HepG2 (cell line): ENCODE measurements around the gene BCLAF1. TPM values are rescaled to one million over a fixed set of nuclear protein-coding genes. Genes with fewer than 3 reads are reported as not detected.

Experiments
- FOXJ3 ChIP-seq: sonication (generic); formaldehyde crosslinking; IDR thresholded peaks from 2 replicates; pipeline ENCODE4 v1.4.0; 2020; ENCODE audit warnings: missing genetic modification reagents, mild to moderate bottlenecking, borderline replicate concordance
- FOXO1 ChIP-seq: sonication (generic); formaldehyde crosslinking; IDR thresholded peaks from 2 replicates; pipeline ENCODE4 v1.4.0; 2020; ENCODE audit warnings: missing genetic modification reagents
- HMG20B ChIP-seq: conservative IDR thresholded peaks from 2 replicates; pipeline ENCODE4 v1.6.1; 2016; ENCODE audit warnings: missing genetic modification reagents, missing compliant biosample characterization
- MBNL3 ChIP-seq: fragments of 250-450 bp; sonication (Bioruptor Pico); conservative IDR thresholded peaks from 2 replicates; pipeline ENCODE4 v1.8.0; 2022; ENCODE audit warnings: mild to moderate bottlenecking, inconsistent platforms
- MTA1 ChIP-seq: sonication (generic); formaldehyde crosslinking; IDR thresholded peaks from 2 replicates; pipeline ENCODE4 v1.4.0; 2020; ENCODE audit warnings: missing genetic modification reagents, mild to moderate bottlenecking, borderline replicate concordance
- NFE2L1 ChIP-seq: sonication (generic); formaldehyde crosslinking; IDR thresholded peaks from 2 replicates; pipeline ENCODE4 v1.4.0; 2020; ENCODE audit warnings: missing genetic modification reagents, mild to moderate bottlenecking, borderline replicate concordance
- NFKBIZ ChIP-seq: IDR thresholded peaks from 2 replicates; pipeline ENCODE4 v1.6.1; 2018; ENCODE audit warnings: missing genetic modification reagents, missing compliant biosample characterization
- PHF8 ChIP-seq: sonication (generic); formaldehyde crosslinking; IDR thresholded peaks from 2 replicates; pipeline ENCODE4 v1.5.0; 2020; ENCODE audit warnings: missing genetic modification reagents
- POLR2A ChIP-seq, 2 experiments: IDR thresholded peaks; 2 replicates each; pipeline ENCODE4 v1.6.1; 2011; ENCODE audit warnings: low read depth in 2 of 2, low read length in 2 of 2, mild to moderate bottlenecking in 1 of 2, moderate library complexity in 1 of 2; ENCODE audit not compliant: insufficient read depth in 1 of 2
- SATB2 ChIP-seq: sonication (generic); formaldehyde crosslinking; IDR thresholded peaks from 2 replicates; pipeline ENCODE4 v1.5.0; 2020; ENCODE audit warnings: missing genetic modification reagents
- SIN3B ChIP-seq: fragments of 150-350 bp; IDR thresholded peaks from 2 replicates; pipeline ENCODE4 v1.6.1; 2014; ENCODE audit warnings: low read length
- SIX1 ChIP-seq: sonication (generic); formaldehyde crosslinking; IDR thresholded peaks from 2 replicates; pipeline ENCODE4 v1.4.0; 2020; ENCODE audit warnings: missing genetic modification reagents, borderline replicate concordance
- TGIF2 ChIP-seq: IDR thresholded peaks from 2 replicates; pipeline ENCODE4 v1.6.1; 2016; ENCODE audit warnings: control low read depth, missing compliant biosample characterization
- TOE1 ChIP-seq: sonication (generic); formaldehyde crosslinking; IDR thresholded peaks from 2 replicates; pipeline ENCODE4 v1.4.0; 2020; ENCODE audit warnings: mild to moderate bottlenecking, missing genetic modification reagents
- XBP1 ChIP-seq: sonication (generic); formaldehyde crosslinking; IDR thresholded peaks from 2 replicates; pipeline ENCODE4 v1.5.0; 2020; ENCODE audit warnings: missing genetic modification reagents
- ZBTB42 ChIP-seq: sonication (generic); formaldehyde crosslinking; IDR thresholded peaks from 2 replicates; pipeline ENCODE4 v1.5.0; 2020; ENCODE audit warnings: mild to moderate bottlenecking, missing genetic modification reagents
- ZEB1 ChIP-seq: IDR thresholded peaks from 2 replicates; pipeline ENCODE4 v1.6.1; 2012; ENCODE audit warnings: mild to moderate bottlenecking, low read depth, inconsistent platforms; ENCODE audit not compliant: insufficient replicate concordance
- ZFP36L2 ChIP-seq: sonication (generic); formaldehyde crosslinking; IDR thresholded peaks from 2 replicates; pipeline ENCODE4 v1.4.0; 2020; ENCODE audit warnings: missing genetic modification reagents
- ZFP62 ChIP-seq: sonication (generic); formaldehyde crosslinking; IDR thresholded peaks from 2 replicates; pipeline ENCODE4 v1.4.0; 2020; ENCODE audit warnings: missing genetic modification reagents
- ZKSCAN1 ChIP-seq: fragments of 150-350 bp; IDR thresholded peaks from 2 replicates; pipeline ENCODE4 v1.6.1; 2014; ENCODE audit warnings: low read length
- ZNF274 ChIP-seq: sonication (generic); formaldehyde crosslinking; IDR thresholded peaks from 2 replicates; pipeline ENCODE4 v1.5.1; 2020; ENCODE audit warnings: mild to moderate bottlenecking, missing genetic modification reagents
- ZNF567 ChIP-seq: sonication (generic); formaldehyde crosslinking; IDR thresholded peaks from 2 replicates; pipeline ENCODE4 v1.8.1; 2023; ENCODE audit warnings: mild to moderate bottlenecking, missing genetic modification reagents, borderline replicate concordance
- polyA plus RNA-seq, 8 experiments: library from polyadenylated mRNA; depleted of rRNA in 3 of 8; stranded (reverse) in 7 of 8; unstranded in 1 of 8; fragments of >200 nt; fragmentation: Illumina TruSeq in 4 of 8; extraction: Trizol in 4 of 8; gene quantifications; 2 replicates each; pipeline versions ENCODE4 v1.2.1 to v1.2.3, GENCODE V29; 2011 to 2016; ENCODE audit warnings: low read depth in 4 of 8, missing spikeins in 1 of 8, mixed read lengths in 1 of 8; ENCODE audit not compliant: insufficient read depth in 1 of 8
- total RNA-seq, 5 experiments: library from RNA; depleted of rRNA; stranded (reverse); fragments of >200 nt; fragmentation: Illumina TruSeq; extraction: Trizol; gene quantifications; 2 replicates each; pipeline ENCODE4 v1.2.3, GENCODE V29; 2016; ENCODE audit warnings: low read depth in 1 of 5
- TF ChIP-seq, protein P1 (sequence below): sonication (generic); IDR thresholded peaks from 2 replicates; pipeline ENCODE4 v1.6.1; 2016; ENCODE audit warnings: low read depth, borderline replicate concordance
- TF ChIP-seq, protein P2 (sequence below): sonication (generic); formaldehyde crosslinking; IDR thresholded peaks from 2 replicates; pipeline ENCODE4 v1.4.0; 2020; ENCODE audit warnings: missing genetic modification reagents
- TF ChIP-seq, protein P3 (sequence below): sonication (generic); formaldehyde crosslinking; IDR thresholded peaks from 2 replicates; pipeline ENCODE4 v1.4.0; 2020; ENCODE audit warnings: mild to moderate bottlenecking, missing genetic modification reagents, borderline replicate concordance
- TF ChIP-seq, protein P4 (sequence below): IDR thresholded peaks from 2 replicates; pipeline ENCODE4 v1.6.1; 2016; ENCODE audit warnings: missing genetic modification reagents, missing compliant biosample characterization

BCLAF1 gene
- total and polyA plus RNA-seq, 2 of the 13 experiments (the other 11 are each of a cell fraction or from before 2014, with no cell fraction given) = 55.3 to 292 TPM

DNA sequence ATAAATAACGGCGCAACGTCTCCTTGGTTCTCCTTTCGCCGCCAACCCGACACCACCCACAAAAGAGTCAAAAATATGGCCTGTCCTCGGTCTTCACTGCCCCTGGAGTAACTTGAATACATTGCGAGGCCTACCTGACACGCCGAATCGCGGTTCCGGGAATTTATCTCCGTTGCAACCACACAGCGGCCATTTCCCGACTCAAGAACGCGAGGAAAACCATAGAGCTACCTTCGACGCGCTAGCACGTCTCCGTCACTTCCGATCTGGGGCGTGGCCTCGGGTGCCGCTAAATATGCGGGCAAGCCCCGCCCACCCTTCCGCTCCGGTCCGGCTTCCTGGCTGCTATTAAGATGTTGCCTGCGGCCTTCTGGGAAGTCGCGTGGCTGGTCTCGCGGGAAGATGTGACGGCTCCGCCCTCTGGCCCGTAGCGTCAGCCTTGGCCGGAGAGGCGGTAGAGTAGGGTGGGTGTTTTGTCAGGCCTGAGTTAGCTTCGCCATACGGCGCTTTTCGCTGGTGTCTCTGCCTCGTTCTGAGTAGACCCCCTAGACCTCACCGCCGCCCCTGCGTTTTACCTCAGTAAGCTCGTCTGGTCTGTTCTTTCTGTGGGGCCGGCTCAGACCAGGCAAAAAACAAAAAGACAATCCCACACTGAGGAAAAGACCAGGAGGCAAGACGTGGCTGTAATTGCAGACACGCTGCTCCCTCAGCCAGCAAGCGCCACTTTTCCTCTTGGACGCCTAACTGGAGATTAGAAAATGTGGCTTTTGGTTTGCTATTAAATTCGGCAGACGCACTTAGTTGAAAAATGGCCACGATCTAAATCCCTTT lies at the start of gene BCLAF1 (continued):
- TF ChIP-seq MBNL3 (CRISPR knock-in tag) (no peak), ZEB1 (peak; percentile 33), ZFP62 (CRISPR knock-in tag) (no peak), ZKSCAN1 (no peak), POLR2A (IDR thresholded peaks at IDR 0.05; ENCODE audit: insufficient read depth in 1 of 2, low read depth in 2 of 2, low read length in 2 of 2) (peak; percentile 98 to 99), ZNF274 (CRISPR knock-in tag) (no peak), TGIF2 (CRISPR knock-in tag) (peak; percentile 94), HMG20B (CRISPR knock-in tag) (no peak; the same call in none of the 2 replicates), TOE1 (CRISPR knock-in tag) (no peak; the same call in 1 of the 2 replicates), FOXO1 (CRISPR knock-in tag) (no peak; the same call in 1 of the 2 replicates), XBP1 (CRISPR knock-in tag) (no peak), SIX1 (CRISPR knock-in tag) (no peak), SATB2 (CRISPR knock-in tag) (no peak), MTA1 (CRISPR knock-in tag) (peak; percentile 31; the same call in 1 of the 2 replicates), FOXJ3 (CRISPR knock-in tag) (no peak; the same call in 1 of the 2 replicates), ZBTB42 (0 out of 2 replicates have a peak, but pooled peaks have one; percentile 40), ZFP36L2 (CRISPR knock-in tag) (0 out of 2 replicates have a peak, but pooled peaks have one; percentile 12), PHF8 (peak; percentile 97), SIN3B (0 out of 2 replicates have a peak, but pooled peaks have one; percentile 46), NFE2L1 (CRISPR knock-in tag) (no peak), NFKBIZ (CRISPR knock-in tag) (peak; percentile 54), ZNF567 (CRISPR knock-in tag) (no peak)
- TF ChIP-seq, protein P1, sequence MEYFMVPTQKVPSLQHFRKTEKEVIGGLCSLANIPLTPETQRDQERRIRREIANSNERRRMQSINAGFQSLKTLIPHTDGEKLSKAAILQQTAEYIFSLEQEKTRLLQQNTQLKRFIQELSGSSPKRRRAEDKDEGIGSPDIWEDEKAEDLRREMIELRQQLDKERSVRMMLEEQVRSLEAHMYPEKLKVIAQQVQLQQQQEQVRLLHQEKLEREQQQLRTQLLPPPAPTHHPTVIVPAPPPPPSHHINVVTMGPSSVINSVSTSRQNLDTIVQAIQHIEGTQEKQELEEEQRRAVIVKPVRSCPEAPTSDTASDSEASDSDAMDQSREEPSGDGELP = no peak; the same call in 1 of the 2 replicates
- TF ChIP-seq, protein P2, sequence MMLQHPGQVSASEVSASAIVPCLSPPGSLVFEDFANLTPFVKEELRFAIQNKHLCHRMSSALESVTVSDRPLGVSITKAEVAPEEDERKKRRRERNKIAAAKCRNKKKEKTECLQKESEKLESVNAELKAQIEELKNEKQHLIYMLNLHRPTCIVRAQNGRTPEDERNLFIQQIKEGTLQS = no peak; the same call in 1 of the 2 replicates
- TF ChIP-seq, protein P3, sequence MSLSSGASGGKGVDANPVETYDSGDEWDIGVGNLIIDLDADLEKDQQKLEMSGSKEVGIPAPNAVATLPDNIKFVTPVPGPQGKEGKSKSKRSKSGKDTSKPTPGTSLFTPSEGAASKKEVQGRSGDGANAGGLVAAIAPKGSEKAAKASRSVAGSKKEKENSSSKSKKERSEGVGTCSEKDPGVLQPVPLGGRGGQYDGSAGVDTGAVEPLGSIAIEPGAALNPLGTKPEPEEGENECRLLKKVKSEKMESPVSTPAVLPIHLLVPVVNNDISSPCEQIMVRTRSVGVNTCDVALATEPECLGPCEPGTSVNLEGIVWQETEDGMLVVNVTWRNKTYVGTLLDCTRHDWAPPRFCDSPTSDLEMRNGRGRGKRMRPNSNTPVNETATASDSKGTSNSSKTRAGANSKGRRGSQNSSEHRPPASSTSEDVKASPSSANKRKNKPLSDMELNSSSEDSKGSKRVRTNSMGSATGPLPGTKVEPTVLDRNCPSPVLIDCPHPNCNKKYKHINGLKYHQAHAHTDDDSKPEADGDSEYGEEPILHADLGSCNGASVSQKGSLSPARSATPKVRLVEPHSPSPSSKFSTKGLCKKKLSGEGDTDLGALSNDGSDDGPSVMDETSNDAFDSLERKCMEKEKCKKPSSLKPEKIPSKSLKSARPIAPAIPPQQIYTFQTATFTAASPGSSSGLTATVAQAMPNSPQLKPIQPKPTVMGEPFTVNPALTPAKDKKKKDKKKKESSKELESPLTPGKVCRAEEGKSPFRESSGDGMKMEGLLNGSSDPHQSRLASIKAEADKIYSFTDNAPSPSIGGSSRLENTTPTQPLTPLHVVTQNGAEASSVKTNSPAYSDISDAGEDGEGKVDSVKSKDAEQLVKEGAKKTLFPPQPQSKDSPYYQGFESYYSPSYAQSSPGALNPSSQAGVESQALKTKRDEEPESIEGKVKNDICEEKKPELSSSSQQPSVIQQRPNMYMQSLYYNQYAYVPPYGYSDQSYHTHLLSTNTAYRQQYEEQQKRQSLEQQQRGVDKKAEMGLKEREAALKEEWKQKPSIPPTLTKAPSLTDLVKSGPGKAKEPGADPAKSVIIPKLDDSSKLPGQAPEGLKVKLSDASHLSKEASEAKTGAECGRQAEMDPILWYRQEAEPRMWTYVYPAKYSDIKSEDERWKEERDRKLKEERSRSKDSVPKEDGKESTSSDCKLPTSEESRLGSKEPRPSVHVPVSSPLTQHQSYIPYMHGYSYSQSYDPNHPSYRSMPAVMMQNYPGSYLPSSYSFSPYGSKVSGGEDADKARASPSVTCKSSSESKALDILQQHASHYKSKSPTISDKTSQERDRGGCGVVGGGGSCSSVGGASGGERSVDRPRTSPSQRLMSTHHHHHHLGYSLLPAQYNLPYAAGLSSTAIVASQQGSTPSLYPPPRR (CRISPR knock-in tag) = peak; percentile 51; the same call in 1 of the 2 replicates
- TF ChIP-seq, protein P4, sequence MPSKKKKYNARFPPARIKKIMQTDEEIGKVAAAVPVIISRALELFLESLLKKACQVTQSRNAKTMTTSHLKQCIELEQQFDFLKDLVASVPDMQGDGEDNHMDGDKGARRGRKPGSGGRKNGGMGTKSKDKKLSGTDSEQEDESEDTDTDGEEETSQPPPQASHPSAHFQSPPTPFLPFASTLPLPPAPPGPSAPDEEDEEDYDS (CRISPR knock-in tag) = peak; percentile 100
